ENCODE data around the gene FAM168B. TPM values are rescaled to one million over a fixed set of nuclear protein-coding genes. Genes with fewer than 3 reads are reported as not detected.

The FAM168B gene
- polyA plus RNA-seq, 3 donors: 117 to 125 (median 118) TPM

Other genes starting within 250 kb of the FAM168B start
- gene PLEKHB2, start 11.9 kb upstream of the FAM168B start, polyA plus RNA-seq (ENCODE audit: insufficient read length in 3 of 3): 10 to 100 TPM; 74.8 to 92.9 (median 87.0) TPM
- under 1 TPM in 2 of 3 donors, not detected in 1; 0.15 to 0.17 TPM for gene POTEE, start 116.1 kb upstream of the FAM168B start, polyA plus RNA-seq (ENCODE audit: insufficient read length in 3 of 3)